A549 (cell line): ENCODE data around the gene SLC7A6OS. TPM values are rescaled to one million over a fixed set of nuclear protein-coding genes. Genes with fewer than 3 reads are reported as not detected.

Experiments used
- ATAC-seq, 2 experiments: fragments of 200-7000 bp in 1 of 2; fragments of >200 bp in 1 of 2; cut with Nextera tagmentation in 1 of 2; cut with Tn5 transposase in 1 of 2; 3 replicates each; pipeline versions ENCODE4 v1.8.0 to v1.9.1; 2018 to 2020; ENCODE audit warnings: mild to moderate bottlenecking in 1 of 2, moderate library complexity in 1 of 2
- CTCF ChIA-PET: fragments of 300-600 bp; sonication (Branson Sonifier 250); formaldehyde crosslinking; extraction: SDS; loops from one replicate; lab custom pipeline; 2021; ENCODE audit warnings: antibody characterized with exemption, inconsistent platforms; lab: Yijun Ruan, JAX
- POLR2A ChIA-PET: fragments of 350-600 bp; formaldehyde crosslinking; extraction: SDS; loops from one replicate; lab custom pipeline; 2021; ENCODE audit warnings: antibody characterized with exemption, inconsistent platforms; lab: Yijun Ruan, JAX
- DNase-seq, 2 experiments: peaks; one replicate each; pipeline versions ENCODE4 v3.0.0 to v3.0.0-alpha.2; 2011 to 2016; ENCODE audit warnings: low read depth in 1 of 2, low spot score in 1 of 2
- FAIRE-seq: peaks from 2 replicates; lab custom pipeline; 2011; peaks lifted over from hg19 to GRCh38; lab: Jason Lieb, UNC
- H3K27ac ChIP-seq, 2 experiments: fragments of >200 bp; sonication (Bioruptor Twin); formaldehyde crosslinking; 3 replicates each; pipeline ENCODE4 v1.5.1; 2016 to 2017
- H3K4me1 ChIP-seq: fragments of >200 bp; sonication (Bioruptor Twin); formaldehyde crosslinking; 3 replicates; pipeline ENCODE4 v1.6.1; 2016
- H3K4me2 ChIP-seq: fragments of >200 bp; sonication (Bioruptor Twin); formaldehyde crosslinking; 3 replicates; pipeline ENCODE4 v1.6.1; 2016
- H3K4me3 ChIP-seq: fragments of >200 bp; sonication (Bioruptor Twin); formaldehyde crosslinking; 3 replicates; pipeline ENCODE4 v1.5.1; 2016
- H3K9me3 ChIP-seq: fragments of >200 bp; sonication (Bioruptor Twin); formaldehyde crosslinking; 3 replicates; pipeline ENCODE4 v1.6.1; 2016
- CBX8 ChIP-seq: fragments of 200-600 bp; sonication (generic); IDR thresholded peaks from 2 replicates; pipeline ENCODE4 v1.6.1; 2016
- EHF ChIP-seq: fragments of 250-450 bp; sonication (Bioruptor Pico); IDR thresholded peaks from 2 replicates; pipeline ENCODE4 v1.5.0; 2020; ENCODE audit warnings: mild to moderate bottlenecking
- ESRRA ChIP-seq: fragments of 150-350 bp; IDR thresholded peaks from 2 replicates; pipeline ENCODE4 v1.6.1; 2014; ENCODE audit warnings: mild to moderate bottlenecking, low read length, borderline replicate concordance
- FOSL2 ChIP-seq, 2 experiments: fragments of 450-650 bp in 1 of 2; fragments of >200 bp in 1 of 2; sonication (Bioruptor Twin) in 1 of 2; formaldehyde crosslinking; IDR thresholded peaks; 2 replicates each; pipeline versions ENCODE4 v1.5.0 to v1.6.1; 2016 to 2020; ENCODE audit warnings: mild to moderate bottlenecking in 1 of 2, moderate library complexity in 1 of 2
- GATA3 ChIP-seq: IDR thresholded peaks from 2 replicates; pipeline ENCODE4 v1.6.1; 2012; ENCODE audit warnings: borderline replicate concordance
- HDAC2 ChIP-seq: fragments of 200-600 bp; sonication (generic); IDR thresholded peaks from 2 replicates; pipeline ENCODE4 v1.6.1; 2016
- HEYL ChIP-seq: fragments of 250-450 bp; sonication (Bioruptor Pico); IDR thresholded peaks from 2 replicates; pipeline ENCODE4 v1.8.0; 2021; ENCODE audit warnings: mild to moderate bottlenecking, moderate library complexity
- HOXA7 ChIP-seq: fragments of 250-450 bp; sonication (Bioruptor Pico); IDR thresholded peaks from 2 replicates; pipeline ENCODE4 v1.5.0; 2020; ENCODE audit warnings: mild to moderate bottlenecking, moderate library complexity
- JUN ChIP-seq, 2 experiments: fragments of >200 bp; sonication (Bioruptor Twin); formaldehyde crosslinking; IDR thresholded peaks; 2 replicates in 1 of 2; 3 replicates in 1 of 2; pipeline ENCODE4 v1.6.1; 2016 to 2017
- KDM1A ChIP-seq: fragments of 200-600 bp; sonication (generic); IDR thresholded peaks from 2 replicates; pipeline ENCODE4 v1.6.1; 2016; ENCODE audit warnings: low read depth, mild to moderate bottlenecking
- MAFK ChIP-seq: fragments of 450-650 bp; IDR thresholded peaks from 2 replicates; pipeline ENCODE4 v1.6.1; 2014; ENCODE audit not compliant: partially characterized antibody
- NFE2L2 ChIP-seq: fragments of 150-350 bp; conservative IDR thresholded peaks from 2 replicates; pipeline ENCODE4 v1.6.1; 2014; ENCODE audit warnings: low read length
- PHF8 ChIP-seq: fragments of 200-600 bp; sonication (generic); IDR thresholded peaks from 2 replicates; pipeline ENCODE4 v1.6.1; 2016; ENCODE audit warnings: low read depth, mild to moderate bottlenecking, antibody characterized with exemption, moderate library complexity, borderline replicate concordance
- POLR2A ChIP-seq: IDR thresholded peaks from 2 replicates; pipeline ENCODE4 v1.6.1; 2012; ENCODE audit warnings: mild to moderate bottlenecking, low read length
- RAD21 ChIP-seq, 2 experiments: fragments of >200 bp in 1 of 2; sonication (Bioruptor Twin) in 1 of 2; formaldehyde crosslinking in 1 of 2; IDR thresholded peaks in 1 of 2; conservative IDR thresholded peaks in 1 of 2; 2 replicates in 1 of 2; 3 replicates in 1 of 2; pipeline ENCODE4 v1.6.1; 2012 to 2018; ENCODE audit warnings: inconsistent platforms in 1 of 2
- RCOR1 ChIP-seq: fragments of 150-350 bp; IDR thresholded peaks from 2 replicates; pipeline ENCODE4 v1.6.1; 2014; ENCODE audit warnings: antibody characterized with exemption, low read length, low read depth
- SREBF2 ChIP-seq: fragments of 450-650 bp; IDR thresholded peaks from 2 replicates; pipeline ENCODE4 v1.6.1; 2014; ENCODE audit warnings: mild to moderate bottlenecking, moderate library complexity
- ZNF302 ChIP-seq: fragments of 250-450 bp; sonication (Bioruptor Pico); IDR thresholded peaks from 2 replicates; pipeline ENCODE4 v1.9.0; 2021; ENCODE audit warnings: inconsistent platforms, mild to moderate bottlenecking, moderate library complexity
- WGBS: methylation state at CpG from one replicate; pipeline ENCODE4 v1.1.6; 2017; ENCODE audit errors: missing lambda C conversion rate; 5-methylcytosine and 5-hydroxymethylcytosine counted together
- polyA plus RNA-seq, 4 experiments: library from polyadenylated mRNA; depleted of rRNA in 3 of 4; stranded (reverse); fragments of >200 nt; fragmentation: RNase III in 1 of 4; extraction: RNeasy Plus Mini Kit Qiagen cat#74134 plus additional on column Dnase treatment in 1 of 4; gene quantifications; 2 replicates in 3 of 4; 3 replicates in 1 of 4; pipeline ENCODE4 v1.2.3, GENCODE V29; 2011 to 2017
- TF ChIP-seq, protein P1 (sequence below): fragments of 150-350 bp; IDR thresholded peaks from 2 replicates; pipeline ENCODE4 v1.6.1; 2014; ENCODE audit warnings: low read depth, mild to moderate bottlenecking, low read length
- TF ChIP-seq, protein P2 (sequence below): fragments of 200-600 bp; sonication (generic); IDR thresholded peaks from 2 replicates; pipeline ENCODE4 v1.6.1; 2016; ENCODE audit warnings: antibody characterized with exemption, mild to moderate bottlenecking, moderate library complexity
- TF ChIP-seq, protein P3 (sequence below): fragments of 250-450 bp; sonication (Bioruptor Pico); IDR thresholded peaks from 2 replicates; pipeline ENCODE4 v1.5.0; 2021; ENCODE audit warnings: mild to moderate bottlenecking, moderate library complexity, borderline replicate concordance

The SLC7A6OS gene
- polyA plus RNA-seq, 2 of the 4 experiments (the other 2 are of a cell fraction): 10.4 to 11.9 TPM

DNA sequence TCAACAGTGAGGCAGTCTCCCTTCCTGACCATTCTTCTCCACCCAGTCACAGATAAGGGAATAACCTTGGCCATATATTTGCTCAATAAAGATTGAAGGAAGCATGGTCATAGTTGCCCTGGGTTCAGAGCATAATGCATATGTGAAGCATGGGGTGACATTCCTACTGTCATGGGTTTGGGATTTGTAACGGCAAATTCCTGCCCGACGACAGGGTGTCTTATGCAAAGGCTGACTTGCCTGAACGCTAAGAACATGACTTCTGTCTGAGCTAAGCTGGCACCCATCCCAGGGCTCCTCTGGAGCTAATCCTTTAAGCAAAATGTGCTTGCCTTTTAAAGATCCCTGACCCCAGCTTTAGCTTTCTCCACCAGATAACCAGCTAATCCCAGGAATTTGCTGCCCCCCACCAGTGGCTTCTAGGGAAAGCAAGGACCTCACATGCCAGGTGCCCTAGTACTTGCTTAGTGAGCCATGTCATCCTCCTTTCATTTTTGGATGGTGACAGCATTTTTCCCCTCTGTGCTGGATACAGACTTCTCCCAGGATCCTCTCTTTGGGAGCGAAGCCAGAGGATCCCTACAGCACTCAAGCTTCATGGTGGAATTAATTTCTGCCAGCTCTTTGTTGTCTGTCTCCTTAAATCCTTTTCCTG is 11.7 kb downstream of the SLC7A6OS start:
- 72% methylated on average over 5 of the region's 5 CpGs for WGBS
- ChIA-PET CTCF (interaction anchor here (0.6 to 2.7 kb wide), 7 partner anchors 9 to 776 kb away, joined by 3 to 24 read pairs (median 3); partner anchors contain the start of gene SLC7A6), POLR2A (interaction anchor here (1.8 to 3.1 kb wide), 2 partner anchors 12 to 34 kb away, joined by 9 to 25 read pairs; partner anchors contain the start of genes PRMT7, SLC7A6 and SLC7A6OS)
- H3K4me3 ChIP-seq: no peak overlapping the region
- TF ChIP-seq POLR2A (no peak), EHF (CRISPR knock-in tag) (no peak), CBX8 (no peak), ZNF302 (CRISPR knock-in tag) (no peak), NFE2L2 (no peak), KDM1A (no peak), MAFK (no peak), RAD21 (conservative IDR thresholded peaks at IDR 0.05 in 1 of 2, IDR thresholded peaks at IDR 0.05 in 1 of 2) (no peak), HOXA7 (CRISPR knock-in tag) (no peak)
- TF ChIP-seq, protein P1, sequence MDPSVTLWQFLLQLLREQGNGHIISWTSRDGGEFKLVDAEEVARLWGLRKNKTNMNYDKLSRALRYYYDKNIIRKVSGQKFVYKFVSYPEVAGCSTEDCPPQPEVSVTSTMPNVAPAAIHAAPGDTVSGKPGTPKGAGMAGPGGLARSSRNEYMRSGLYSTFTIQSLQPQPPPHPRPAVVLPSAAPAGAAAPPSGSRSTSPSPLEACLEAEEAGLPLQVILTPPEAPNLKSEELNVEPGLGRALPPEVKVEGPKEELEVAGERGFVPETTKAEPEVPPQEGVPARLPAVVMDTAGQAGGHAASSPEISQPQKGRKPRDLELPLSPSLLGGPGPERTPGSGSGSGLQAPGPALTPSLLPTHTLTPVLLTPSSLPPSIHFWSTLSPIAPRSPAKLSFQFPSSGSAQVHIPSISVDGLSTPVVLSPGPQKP: no peak
- ATAC-seq (peak in 1 of 2 experiments; percentile 13; a peak in 2 of 6 replicates), DNase-seq (no peak), FAIRE-seq (no peak)
- H3K4me2 ChIP-seq: no peak overlapping the region
- H3K9me3 ChIP-seq: no peaks in the 10 kb centered on the region
- peaks cover 13% of the 10 kb centered on the region; the same call in 2 of the 3 replicates for H3K4me1 ChIP-seq
- H3K27ac ChIP-seq: no peak overlapping the region

DNA sequence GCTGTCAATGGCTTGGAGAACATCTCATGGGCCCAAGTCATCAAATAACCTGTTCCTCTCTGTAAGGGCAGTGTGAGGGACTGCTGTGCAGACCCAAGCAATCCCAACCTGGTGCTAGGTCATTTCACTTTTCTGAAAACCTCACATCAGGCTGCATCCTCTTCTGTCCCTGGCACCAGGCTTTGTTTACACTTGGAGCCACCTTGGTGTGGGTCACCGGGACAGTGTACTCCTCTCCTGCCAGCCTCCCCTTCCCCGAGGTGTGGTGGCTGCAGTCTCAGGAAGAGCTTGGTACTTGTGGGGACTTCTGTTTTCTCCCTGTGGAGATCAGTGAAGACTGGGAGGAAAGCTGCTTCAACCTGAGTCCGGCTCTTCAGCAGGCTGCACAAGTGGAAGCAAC is 12.4 kb downstream of the SLC7A6OS start:
- 77% methylated on average over 3 of the region's 3 CpGs for WGBS
- Histone ChIP-seq H3K4me2 (no peak overlapping the region), H3K27ac (no peak overlapping the region), H3K4me3 (no peak overlapping the region), H3K4me1 (peaks cover 13% of the 10 kb centered on the region; the same call in 2 of the 3 replicates), H3K9me3 (no peaks in the 10 kb centered on the region)
- DNase-seq: no peak
- FAIRE-seq: no peak
- POLR2A ChIA-PET: interaction anchor here (3.1 kb wide), 1 partner anchor 12 kb away, joined by 25 read pairs; the partner anchor contains the start of genes PRMT7 and SLC7A6OS
- no peak for TF ChIP-seq JUN (IDR thresholded peaks at IDR 0.05)
- TF ChIP-seq ESRRA: no peak
- TF ChIP-seq, protein P2, sequence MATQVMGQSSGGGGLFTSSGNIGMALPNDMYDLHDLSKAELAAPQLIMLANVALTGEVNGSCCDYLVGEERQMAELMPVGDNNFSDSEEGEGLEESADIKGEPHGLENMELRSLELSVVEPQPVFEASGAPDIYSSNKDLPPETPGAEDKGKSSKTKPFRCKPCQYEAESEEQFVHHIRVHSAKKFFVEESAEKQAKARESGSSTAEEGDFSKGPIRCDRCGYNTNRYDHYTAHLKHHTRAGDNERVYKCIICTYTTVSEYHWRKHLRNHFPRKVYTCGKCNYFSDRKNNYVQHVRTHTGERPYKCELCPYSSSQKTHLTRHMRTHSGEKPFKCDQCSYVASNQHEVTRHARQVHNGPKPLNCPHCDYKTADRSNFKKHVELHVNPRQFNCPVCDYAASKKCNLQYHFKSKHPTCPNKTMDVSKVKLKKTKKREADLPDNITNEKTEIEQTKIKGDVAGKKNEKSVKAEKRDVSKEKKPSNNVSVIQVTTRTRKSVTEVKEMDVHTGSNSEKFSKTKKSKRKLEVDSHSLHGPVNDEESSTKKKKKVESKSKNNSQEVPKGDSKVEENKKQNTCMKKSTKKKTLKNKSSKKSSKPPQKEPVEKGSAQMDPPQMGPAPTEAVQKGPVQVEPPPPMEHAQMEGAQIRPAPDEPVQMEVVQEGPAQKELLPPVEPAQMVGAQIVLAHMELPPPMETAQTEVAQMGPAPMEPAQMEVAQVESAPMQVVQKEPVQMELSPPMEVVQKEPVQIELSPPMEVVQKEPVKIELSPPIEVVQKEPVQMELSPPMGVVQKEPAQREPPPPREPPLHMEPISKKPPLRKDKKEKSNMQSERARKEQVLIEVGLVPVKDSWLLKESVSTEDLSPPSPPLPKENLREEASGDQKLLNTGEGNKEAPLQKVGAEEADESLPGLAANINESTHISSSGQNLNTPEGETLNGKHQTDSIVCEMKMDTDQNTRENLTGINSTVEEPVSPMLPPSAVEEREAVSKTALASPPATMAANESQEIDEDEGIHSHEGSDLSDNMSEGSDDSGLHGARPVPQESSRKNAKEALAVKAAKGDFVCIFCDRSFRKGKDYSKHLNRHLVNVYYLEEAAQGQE: no peak
- TF ChIP-seq FOSL2 (IDR thresholded peaks at IDR 0.05): no peak
- no peak for TF ChIP-seq FOSL2 (CRISPR knock-in tag; IDR thresholded peaks at IDR 0.05)
- TF ChIP-seq HEYL (CRISPR knock-in tag): no peak
- TF ChIP-seq, protein P3, sequence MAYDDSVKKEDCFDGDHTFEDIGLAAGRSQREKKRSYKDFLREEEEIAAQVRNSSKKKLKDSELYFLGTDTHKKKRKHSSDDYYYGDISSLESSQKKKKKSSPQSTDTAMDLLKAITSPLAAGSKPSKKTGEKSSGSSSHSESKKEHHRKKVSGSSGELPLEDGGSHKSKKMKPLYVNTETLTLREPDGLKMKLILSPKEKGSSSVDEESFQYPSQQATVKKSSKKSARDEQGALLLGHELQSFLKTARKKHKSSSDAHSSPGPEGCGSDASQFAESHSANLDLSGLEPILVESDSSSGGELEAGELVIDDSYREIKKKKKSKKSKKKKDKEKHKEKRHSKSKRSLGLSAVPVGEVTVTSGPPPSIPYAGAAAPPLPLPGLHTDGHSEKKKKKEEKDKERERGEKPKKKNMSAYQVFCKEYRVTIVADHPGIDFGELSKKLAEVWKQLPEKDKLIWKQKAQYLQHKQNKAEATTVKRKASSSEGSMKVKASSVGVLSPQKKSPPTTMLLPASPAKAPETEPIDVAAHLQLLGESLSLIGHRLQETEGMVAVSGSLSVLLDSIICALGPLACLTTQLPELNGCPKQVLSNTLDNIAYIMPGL (CRISPR knock-in tag): no peak
- no peak for TF ChIP-seq ZNF302 (CRISPR knock-in tag)
- no peak for TF ChIP-seq PHF8
- TF ChIP-seq HDAC2: no peak
- no peak for TF ChIP-seq SREBF2
- TF ChIP-seq GATA3: no peak
- TF ChIP-seq RCOR1: no peak
- CTCF ChIA-PET: interaction anchor here (0.9 to 6.0 kb wide), 4 partner anchors 8 to 38 kb away, joined by 3 to 42 read pairs (median 14); partner anchors contain the start of gene SLC7A6
- ATAC-seq: no peak
